Endothelial cell of umbilical vein (primary cell): ENCODE data around the gene ODAPH. TPM values are rescaled to one million over a fixed set of nuclear protein-coding genes. Genes with fewer than 3 reads are reported as not detected.

Source experiments
- BruUV-seq: library from RNA; stranded (reverse); fragments of 400-500 nt; replicated peaks from 2 replicates; lab custom pipeline; 2021; lab: Mats Ljungman, UMichigan
- CTCF ChIA-PET: fragments of 300-600, 350-600 bp; sonication (Branson Sonifier 250); formaldehyde crosslinking; loops from one replicate; lab custom pipeline; 2021; ENCODE audit warnings: antibody characterized with exemption, inconsistent platforms; lab: Charles Lee
- POLR2A ChIA-PET: fragments of 300-600, 350-600 bp; sonication (Branson Sonifier 250); formaldehyde crosslinking; loops from one replicate; lab custom pipeline; 2021; ENCODE audit warnings: antibody characterized with exemption, inconsistent platforms; lab: Charles Lee
- DNase-seq: peaks from one replicate; pipeline ENCODE4 v3.0.0-alpha.2; 2011; ENCODE audit warnings: low read depth, low spot score
- FAIRE-seq: peaks from 2 replicates; lab custom pipeline; 2011; peaks lifted over from hg19 to GRCh38; lab: Jason Lieb, UNC
- H2AFZ ChIP-seq: 2 replicates; pipeline ENCODE4 v1.6.0; 2012; ENCODE audit warnings: low read depth, low read length, control low read depth, inconsistent platforms
- H3K27ac ChIP-seq: 2 replicates; pipeline ENCODE4 v1.5.1; 2011; ENCODE audit warnings: low read depth, mild to moderate bottlenecking, control low read depth, low read length, moderate library complexity; ENCODE audit not compliant: insufficient read depth
- H3K27me3 ChIP-seq, 2 experiments: 2 replicates each; pipeline versions ENCODE4 v1.6.0 to v1.6.1; 2011; ENCODE audit warnings: low read length in 2 of 2, mixed read lengths in 1 of 2; ENCODE audit not compliant: control insufficient read depth in 2 of 2, insufficient read depth in 2 of 2
- H3K36me3 ChIP-seq, 2 experiments: 2 replicates in 1 of 2; 3 replicates in 1 of 2; pipeline ENCODE4 v1.5.1; 2011; ENCODE audit warnings: low read length in 2 of 2, mild to moderate bottlenecking in 1 of 2, moderate library complexity in 1 of 2; ENCODE audit not compliant: control insufficient read depth in 2 of 2, insufficient read depth in 2 of 2; ENCODE audit errors: extremely low read depth in 1 of 2
- H3K4me1 ChIP-seq: 3 replicates; pipeline ENCODE4 v1.5.1; 2011; ENCODE audit warnings: mild to moderate bottlenecking, low read length; ENCODE audit not compliant: control insufficient read depth, insufficient read depth; ENCODE audit errors: extremely low read depth
- H3K4me2 ChIP-seq: 2 replicates; pipeline ENCODE4 v1.6.1; 2011; ENCODE audit warnings: low read length, control low read depth, mixed read lengths; ENCODE audit not compliant: insufficient read depth
- H3K4me3 ChIP-seq, 3 experiments: fragments of 200-600 bp in 1 of 3; sonication (generic), shearing (Covaris generic) in 1 of 3; replicated peaks in 1 of 3; 2 replicates each; pipeline ENCODE4 v1.5.1; 2011 to 2016; ENCODE audit warnings: control low read depth in 3 of 3, low read length in 3 of 3, mild to moderate bottlenecking in 2 of 3, inconsistent platforms in 1 of 3, low read depth in 1 of 3, moderate library complexity in 1 of 3; ENCODE audit not compliant: insufficient read depth in 1 of 3
- H3K79me2 ChIP-seq: 2 replicates; pipeline ENCODE4 v1.6.0; 2012; ENCODE audit warnings: low read length, inconsistent platforms; ENCODE audit not compliant: control insufficient read depth, insufficient read depth
- H3K9ac ChIP-seq: replicated peaks from 2 replicates; pipeline ENCODE3; 2011; ENCODE audit warnings: low read length, control low read depth; ENCODE audit not compliant: insufficient read depth; ENCODE audit errors: extremely low read depth
- H3K9me1 ChIP-seq: replicated peaks from 3 replicates; pipeline ENCODE4 v1.6.0; 2011; ENCODE audit warnings: mild to moderate bottlenecking, low read length; ENCODE audit not compliant: control insufficient read depth, insufficient read depth; ENCODE audit errors: extremely low read depth
- H3K9me3 ChIP-seq: replicated peaks from 2 replicates; pipeline ENCODE4 v1.5.1; 2012; ENCODE audit warnings: low read length, inconsistent platforms; ENCODE audit not compliant: control insufficient read depth, insufficient read depth
- H4K20me1 ChIP-seq: replicated peaks from 2 replicates; pipeline ENCODE3; 2011; ENCODE audit warnings: mild to moderate bottlenecking, low read length; ENCODE audit not compliant: control insufficient read depth, insufficient read depth; ENCODE audit errors: extremely low read depth
- CTCF ChIP-seq, 2 donors: IDR thresholded peaks; 1 replicate in 1 of 2; 2 replicates in 1 of 2; pipeline ENCODE4 v1.5.1; 2011; ENCODE audit warnings: low read length in 2 of 2, mild to moderate bottlenecking in 2 of 2, moderate library complexity in 2 of 2, control low read depth in 1 of 2, inconsistent platforms in 1 of 2, low read depth in 1 of 2; ENCODE audit not compliant: insufficient read depth in 1 of 2; ENCODE audit errors: extremely low read depth in 1 of 2
- EZH2 ChIP-seq: IDR thresholded peaks from 2 replicates; pipeline ENCODE4 v1.6.1; 2012; ENCODE audit warnings: borderline replicate concordance, low read depth, mild to moderate bottlenecking, moderate library complexity, low read length, inconsistent platforms; ENCODE audit not compliant: severe bottlenecking
- FOS ChIP-seq: IDR thresholded peaks from 2 replicates; pipeline ENCODE4 v1.6.1; 2011; ENCODE audit warnings: mild to moderate bottlenecking, low read length, moderate library complexity, borderline replicate concordance; ENCODE audit not compliant: insufficient read depth
- GATA2 ChIP-seq: IDR thresholded peaks from 2 replicates; pipeline ENCODE4 v1.7.0; 2011; ENCODE audit warnings: low read depth, mild to moderate bottlenecking, moderate library complexity, mixed read lengths, low read length; ENCODE audit not compliant: insufficient read length, insufficient read depth
- JUN ChIP-seq: IDR thresholded peaks from 2 replicates; pipeline ENCODE4 v1.6.1; 2011; ENCODE audit warnings: borderline replicate concordance, low read depth; ENCODE audit not compliant: insufficient read length, insufficient read depth
- MAX ChIP-seq: IDR thresholded peaks from 2 replicates; pipeline ENCODE4 v1.6.1; 2011; ENCODE audit not compliant: insufficient read depth, insufficient read length
- MYC ChIP-seq: IDR thresholded peaks from one replicate; pipeline ENCODE4 v1.6.1; 2011; ENCODE audit warnings: mild to moderate bottlenecking, low read depth, low read length
- POLR2A ChIP-seq: IDR thresholded peaks from 2 replicates; pipeline ENCODE4 v1.6.1; 2012; ENCODE audit warnings: low read depth, mild to moderate bottlenecking, control low read depth, low read length
- POLR2AphosphoS5 ChIP-seq: IDR thresholded peaks from 2 replicates; pipeline ENCODE4 v1.6.1; 2012; ENCODE audit warnings: low read depth, mild to moderate bottlenecking, control low read depth, low read length, moderate library complexity; ENCODE audit not compliant: insufficient read depth
- dilution Hi-C: fragments of 300-500 bp; cut with MboI; formaldehyde crosslinking; loops from one replicate; pipeline ENCODE4 v1.15.0; 2019; ENCODE audit warnings: low sequenced_read_pairs; ENCODE audit not compliant: extremely low pct_ligation_motif_present
- intact Hi-C: fragments of 100-400 bp; cut with micrococcal nuclease; formaldehyde crosslinking; loops from one replicate; pipeline ENCODE4 v1.10.0; 2022
- polyA plus RNA-seq, 4 experiments: library from polyadenylated mRNA; depleted of rRNA in 3 of 4; stranded (reverse) in 3 of 4; unstranded in 1 of 4; fragments of >200 nt; gene quantifications; 2 replicates each; pipeline versions ENCODE4 v1.2.1 to v1.2.3, GENCODE V29; 2011 to 2012; ENCODE audit warnings: missing spikeins in 1 of 4
- total RNA-seq: library from RNA; stranded (reverse); gene quantifications from 2 replicates; pipeline ENCODE4 v1.2.3, GENCODE V29; 2021

ODAPH gene
- total and polyA plus RNA-seq, 2 donors (not counting 3 experiments of a cell fraction or from before 2014, with no cell fraction given): not detected

GRCh38 chr4:75557696-75558095 lies 1.8 kb downstream of the ODAPH start:
- DNase-seq (no peak), FAIRE-seq (no peak)
- TF ChIP-seq POLR2A (no peak), FOS (no peak), POLR2AphosphoS5 (no peak)
- intact Hi-C loops: no loop called here
- H3K79me2 ChIP-seq: no peaks in the 10 kb centered on the region
- no peaks in the 10 kb centered on the region for H3K9me1 ChIP-seq
- no TSS peak for BruUV-seq
- H3K4me3 ChIP-seq: no peak overlapping the region
- H3K9me3 ChIP-seq: no peaks in the 10 kb centered on the region
- CTCF ChIA-PET: interaction anchor here (1.4 to 2.3 kb wide), 2 partner anchors 20 to 290 kb away, joined by 5 to 8 read pairs; no protein-coding TSS in a partner anchor
- H2AFZ ChIP-seq: no peak overlapping the region
- H4K20me1 ChIP-seq: no peaks in the 10 kb centered on the region
- no peak overlapping the region for H3K4me2 ChIP-seq
- no peaks in the 10 kb centered on the region for H3K36me3 ChIP-seq
- peaks cover 2 to 21% of the 10 kb centered on the region in 2 experiments for H3K27me3 ChIP-seq
- H3K27ac ChIP-seq: no peak overlapping the region
- POLR2A ChIA-PET: no interaction called here
- no peak overlapping the region for H3K9ac ChIP-seq
- dilution Hi-C loops: no loop called here
- no peaks in the 10 kb centered on the region for H3K4me1 ChIP-seq

- Histone ChIP-seq H3K27me3 (peaks cover 5 to 15% of the 10 kb centered on the region in 2 experiments), H3K4me1 (no peaks in the 10 kb centered on the region), H3K27ac (no peak overlapping the region), H3K9me1 (no peaks in the 10 kb centered on the region), H2AFZ (no peak overlapping the region), H3K4me2 (no peak overlapping the region), H3K9ac (no peak overlapping the region), H3K4me3 (no peak overlapping the region), H4K20me1 (no peaks in the 10 kb centered on the region), H3K36me3 (no peaks in the 10 kb centered on the region), H3K9me3 (no peaks in the 10 kb centered on the region), H3K79me2 (no peaks in the 10 kb centered on the region)
- intact Hi-C loops (no loop called here), dilution Hi-C loops (no loop called here)
- TF ChIP-seq CTCF (IDR thresholded peaks at IDR 0.05; ENCODE audit: extremely low read depth in 1 of 2, insufficient read depth in 1 of 2, low read depth in 1 of 2, low read length in 2 of 2) (no peak), GATA2 (no peak), MAX (no peak), POLR2A (no peak), EZH2 (no peak), POLR2AphosphoS5 (no peak), FOS (no peak), MYC (no peak), JUN (no peak)
- ChIA-PET CTCF (no interaction called here), POLR2A (no interaction called here)
- BruUV-seq: no TSS peak
- DNase-seq (no peak), FAIRE-seq (no peak)
These were observed 5.9 kb downstream of the ODAPH start for GRCh38 chr4:75561789-75562188.
